ENCODE results near the gene GDPD4. TPM values are rescaled to one million over a fixed set of nuclear protein-coding genes. Genes with fewer than 3 reads are reported as not detected.

Gene GDPD4
- total RNA-seq, 1 experiment from 2014 or later, result not detected

DNA sequence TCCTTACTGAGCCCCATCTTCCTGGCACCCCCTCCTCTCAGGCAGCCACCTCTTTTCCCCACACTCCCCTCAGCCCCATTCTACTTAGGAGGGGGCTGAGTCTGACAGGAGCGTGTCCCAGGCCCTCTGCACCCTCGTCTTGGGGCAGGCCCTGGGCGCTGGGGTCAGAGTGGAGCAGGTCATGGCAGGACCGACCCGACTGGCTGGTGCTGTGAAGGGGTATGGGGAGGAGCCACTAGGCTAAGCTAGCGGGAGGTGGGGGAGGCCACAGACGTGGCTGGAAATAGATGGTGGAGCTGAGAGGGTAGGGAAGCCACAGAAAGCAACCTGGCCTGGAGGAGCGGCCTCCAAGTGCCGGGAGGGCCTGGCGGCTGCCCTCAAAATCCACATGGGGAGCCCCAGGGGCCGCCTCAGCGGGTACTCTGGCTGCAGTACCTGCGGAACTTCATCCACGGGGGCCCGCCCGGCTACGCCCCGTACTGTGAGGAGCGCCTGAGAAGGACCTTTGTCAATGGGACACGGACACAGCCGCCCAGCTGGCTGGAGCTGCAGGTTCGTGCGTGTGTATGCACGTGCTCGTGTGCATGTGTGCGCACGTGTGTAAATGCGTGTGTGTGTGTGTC is 111.8 kb downstream of the GDPD4 start:
- no peaks in the 10 kb centered on the region for H3K9me2 ChIP-seq (ENCODE audit: insufficient read depth)
- ChIA-PET POLR2A (no interaction called here), CTCF (interaction anchor here (1.4 to 4.0 kb wide), 3 partner anchors 15 to 142 kb away, joined by 3 to 31 read pairs (median 26); partner anchors contain the start of gene MYO7A), RAD21 (ENCODE audit: low non-redundant PET in 1 of 2, low total read pairs in 2 of 2, uncharacterized antibody in 2 of 2, unreplicated experiment in 2 of 2) (no interaction called here)
- ATAC-seq, result no peak
- peaks cover 0 to 14% of the 10 kb centered on the region in 2 experiments; a peak in 3 of 4 replicates for H3K4me1 ChIP-seq (ENCODE audit: control insufficient read depth in 1 of 2, insufficient read depth in 2 of 2, low read length in 2 of 2)
- no peak for DNase-seq (ENCODE audit: low read depth, low spot score)
- H3K36me3 ChIP-seq (ENCODE audit: control insufficient read depth in 1 of 2, insufficient read depth in 2 of 2, low read length in 2 of 2), result no peaks in the 10 kb centered on the region
- H3K9ac ChIP-seq (ENCODE audit: low read length), result no peak overlapping the region
- no peak overlapping the region for H3K4me3 ChIP-seq (replicated peaks in 1 of 2; ENCODE audit: low read depth in 1 of 2, low read length in 2 of 2)
- intact Hi-C loops (cut with micrococcal nuclease), result loop anchor here (5.0 to 10.0 kb wide), 2 partner anchors 265 to 457 kb away; no protein-coding TSS in a partner anchor
- H4K20me1 ChIP-seq (ENCODE audit: insufficient read depth), result no peaks in the 10 kb centered on the region
- H3K27ac ChIP-seq (ENCODE audit: low read depth, low read length), result no peak overlapping the region
- H2AFZ ChIP-seq (ENCODE audit: low read depth, low read length, poor library complexity, severe bottlenecking), result no peak overlapping the region
- H3K4me2 ChIP-seq (ENCODE audit: low read length), result no peak overlapping the region
- TF ChIP-seq EZH2phosphoT487 (IDR thresholded peaks at IDR 0.05; ENCODE audit: borderline replicate concordance) (no peak), POLR2A (IDR thresholded peaks at IDR 0.05; ENCODE audit: borderline replicate concordance, extremely low read depth, insufficient read depth, insufficient read length) (no peak), EGR1 (IDR thresholded peaks at IDR 0.05; ENCODE audit: low read depth) (no peak), SP1 (IDR thresholded peaks at IDR 0.05; ENCODE audit: low read depth) (no peak), JUND (IDR thresholded peaks at IDR 0.05) (no peak), EZH2 (IDR thresholded peaks at IDR 0.05) (no peak)
- TF ChIP-seq, protein P1, sequence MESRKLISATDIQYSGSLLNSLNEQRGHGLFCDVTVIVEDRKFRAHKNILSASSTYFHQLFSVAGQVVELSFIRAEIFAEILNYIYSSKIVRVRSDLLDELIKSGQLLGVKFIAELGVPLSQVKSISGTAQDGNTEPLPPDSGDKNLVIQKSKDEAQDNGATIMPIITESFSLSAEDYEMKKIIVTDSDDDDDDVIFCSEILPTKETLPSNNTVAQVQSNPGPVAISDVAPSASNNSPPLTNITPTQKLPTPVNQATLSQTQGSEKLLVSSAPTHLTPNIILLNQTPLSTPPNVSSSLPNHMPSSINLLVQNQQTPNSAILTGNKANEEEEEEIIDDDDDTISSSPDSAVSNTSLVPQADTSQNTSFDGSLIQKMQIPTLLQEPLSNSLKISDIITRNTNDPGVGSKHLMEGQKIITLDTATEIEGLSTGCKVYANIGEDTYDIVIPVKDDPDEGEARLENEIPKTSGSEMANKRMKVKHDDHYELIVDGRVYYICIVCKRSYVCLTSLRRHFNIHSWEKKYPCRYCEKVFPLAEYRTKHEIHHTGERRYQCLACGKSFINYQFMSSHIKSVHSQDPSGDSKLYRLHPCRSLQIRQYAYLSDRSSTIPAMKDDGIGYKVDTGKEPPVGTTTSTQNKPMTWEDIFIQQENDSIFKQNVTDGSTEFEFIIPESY (IDR thresholded peaks at IDR 0.05; ENCODE audit: extremely low read depth, insufficient replicate concordance, low read length), result no peak
- TF ChIP-seq, protein P2, sequence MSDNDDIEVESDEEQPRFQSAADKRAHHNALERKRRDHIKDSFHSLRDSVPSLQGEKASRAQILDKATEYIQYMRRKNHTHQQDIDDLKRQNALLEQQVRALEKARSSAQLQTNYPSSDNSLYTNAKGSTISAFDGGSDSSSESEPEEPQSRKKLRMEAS (IDR thresholded peaks at IDR 0.05), result no peak
- TF ChIP-seq, protein P3, sequence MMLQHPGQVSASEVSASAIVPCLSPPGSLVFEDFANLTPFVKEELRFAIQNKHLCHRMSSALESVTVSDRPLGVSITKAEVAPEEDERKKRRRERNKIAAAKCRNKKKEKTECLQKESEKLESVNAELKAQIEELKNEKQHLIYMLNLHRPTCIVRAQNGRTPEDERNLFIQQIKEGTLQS (IDR thresholded peaks at IDR 0.05), result no peak
- no peaks in the 10 kb centered on the region for H3K79me2 ChIP-seq (ENCODE audit: insufficient read depth, low read length)
- no TSS peak for BruUV-seq (replicated peaks)
- no peaks in the 10 kb centered on the region for H3K27me3 ChIP-seq (ENCODE audit: insufficient read depth, low read length)
- H3K9me3 ChIP-seq (ENCODE audit: control insufficient read depth in 1 of 2, insufficient read depth in 1 of 2, low read depth in 1 of 2, low read length in 2 of 2), result no peaks in the 10 kb centered on the region
